Activated CD4-positive, alpha-beta memory T cell treated with anti-CD3 and anti-CD28 coated beads for 36 hours (primary cell): ENCODE results near the gene TOR2A. TPM values are rescaled to one million over a fixed set of nuclear protein-coding genes. Genes with fewer than 3 reads are reported as not detected.

Experiments
- CTCF ChIA-PET: fragments of 350-600 bp; sonication (Branson Sonifier 250); formaldehyde crosslinking; loops from one replicate; lab custom pipeline; 2021; ENCODE audit warnings: antibody characterized with exemption, inconsistent platforms; lab: Charles Lee
- POLR2A ChIA-PET: fragments of 350-600 bp; sonication (Branson Sonifier 250); formaldehyde crosslinking; loops from one replicate; lab custom pipeline; 2021; ENCODE audit warnings: antibody characterized with exemption; lab: Charles Lee
- DNase-seq: peaks from one replicate; pipeline ENCODE4 v3.0.0-alpha.2; 2020
- H3K27ac Mint-ChIP-seq: one replicate; pipeline ENCODE4 v1.8.0; 2021; ENCODE audit warnings: mixed read lengths
- H3K27me3 Mint-ChIP-seq: one replicate; pipeline ENCODE4 v1.8.0; 2021; ENCODE audit warnings: mixed read lengths
- H3K36me3 Mint-ChIP-seq: one replicate; pipeline ENCODE4 v1.8.0; 2021; ENCODE audit warnings: mixed read lengths
- H3K4me1 Mint-ChIP-seq: one replicate; pipeline ENCODE4 v1.8.0; 2021; ENCODE audit warnings: low read depth, mixed read lengths
- H3K4me3 Mint-ChIP-seq: one replicate; pipeline ENCODE4 v1.8.0; 2021; ENCODE audit warnings: mild to moderate bottlenecking, mixed read lengths
- H3K9me3 Mint-ChIP-seq: one replicate; pipeline ENCODE4 v1.8.0; 2021; ENCODE audit warnings: mixed read lengths
- intact Hi-C: fragments of 100-400 bp; cut with micrococcal nuclease; formaldehyde crosslinking; loops from one replicate; pipeline ENCODE4 v1.15.1; 2023
- total RNA-seq, 2 experiments: library from RNA; stranded (reverse); gene quantifications; one replicate each; pipeline ENCODE4 v1.2.3, GENCODE V29; 2021

The TOR2A gene
- total RNA-seq, 2 experiments from 2014 or later, result 12.7 to 16.2 TPM

GRCh38 chr9:127716412-127716811 is 18.7 kb downstream of the TOR2A start:
- Mint-ChIP-seq H3K27ac (peak overlapping the region; percentile 74), H3K4me3 (peak overlapping the region; percentile 90), H3K9me3 (no peaks in the 10 kb centered on the region), H3K27me3 (no peaks in the 10 kb centered on the region), H3K36me3 (no peaks in the 10 kb centered on the region), H3K4me1 (peaks cover 28% of the 10 kb centered on the region)
- CTCF ChIA-PET, result interaction anchor here (2.1 to 3.7 kb wide), 2 partner anchors 18 to 191 kb away, joined by 5 to 41 read pairs; partner anchors contain the start of gene TOR2A
- intact Hi-C loops, result loop anchor here (5.0 kb wide), 1 partner anchor 201 kb away; the partner anchor contains the start of gene ST6GALNAC4
- POLR2A ChIA-PET, result interaction anchor here (1.1 to 1.6 kb wide), 4 partner anchors 14 to 265 kb away, joined by 3 to 6 read pairs (median 4); partner anchors contain the start of genes LRSAM1, RPL12 and TOR2A
- no peak for DNase-seq

- ChIA-PET CTCF (interaction anchor here (0.6 to 3.7 kb wide), 5 partner anchors 11 to 413 kb away, joined by 3 to 41 read pairs (median 3); partner anchors contain the start of genes ST6GALNAC4 and TOR2A), POLR2A (interaction anchor here (0.7 to 1.6 kb wide), 6 partner anchors 10 to 264 kb away, joined by 3 to 6 read pairs (median 4); partner anchors contain the start of genes LRSAM1, RPL12 and TOR2A)
- peaks cover 29% of the 10 kb centered on the region for H3K4me1 Mint-ChIP-seq
- intact Hi-C loops, result loop anchor here (1.0 to 5.0 kb wide), 4 partner anchors 16 to 202 kb away; partner anchors contain the start of gene ST6GALNAC4
- no peaks in the 10 kb centered on the region for H3K36me3 Mint-ChIP-seq
- H3K9me3 Mint-ChIP-seq, result no peaks in the 10 kb centered on the region
- H3K27ac Mint-ChIP-seq, result peak within 1 kb of the TSS; percentile 74
- DNase-seq, result peak; percentile 98
- H3K4me3 Mint-ChIP-seq, result peak within 1 kb of the TSS; percentile 90
- H3K27me3 Mint-ChIP-seq, result no peaks in the 10 kb centered on the region
These were observed 19.4 kb downstream of the TOR2A start, which contains the start of the genes PTRH1 and TTC16 for GRCh38 chr9:127715470-127716337. Gene PTRH1, minus strand, starts transcription at chr9:127715663. Its CDS starts 24 bp downstream, at chr9:127715639. Gene TTC16, plus strand, starts transcription at chr9:127716079. Its CDS starts 67 bp downstream, at chr9:127716146.

- CTCF ChIA-PET, result interaction anchor here (0.6 to 3.7 kb wide), 6 partner anchors 10 to 413 kb away, joined by 3 to 41 read pairs (median 3); partner anchors contain the start of genes ST6GALNAC4 and TOR2A
- POLR2A ChIA-PET, result interaction anchor here (0.7 to 1.6 kb wide), 5 partner anchors 9 to 263 kb away, joined by 3 to 6 read pairs (median 4); partner anchors contain the start of genes LRSAM1, RPL12 and TOR2A
These were observed 20.1 kb downstream of the TOR2A start for GRCh38 chr9:127714951-127715469.

GRCh38 chr9:127714020-127714750 is 20.9 kb downstream of the TOR2A start:
- POLR2A ChIA-PET, result no interaction called here
- CTCF ChIA-PET, result interaction anchor here (1.0 to 3.7 kb wide), 4 partner anchors 9 to 188 kb away, joined by 3 to 41 read pairs (median 3); partner anchors contain the start of gene TOR2A
- no peak for DNase-seq
- H3K4me3 Mint-ChIP-seq, result peak overlapping the region; percentile 73
- H3K4me1 Mint-ChIP-seq, result peaks cover 23% of the 10 kb centered on the region
- H3K36me3 Mint-ChIP-seq, result no peaks in the 10 kb centered on the region
- intact Hi-C loops, result no loop called here
- H3K27ac Mint-ChIP-seq, result no peak overlapping the region
- H3K27me3 Mint-ChIP-seq, result no peaks in the 10 kb centered on the region
- H3K9me3 Mint-ChIP-seq, result no peaks in the 10 kb centered on the region

More at GRCh38 chr9:127714951-127715469, 20.1 kb downstream of the TOR2A start:
- H3K27ac Mint-ChIP-seq, result peak overlapping the region; percentile 74
- no peaks in the 10 kb centered on the region for H3K9me3 Mint-ChIP-seq
- H3K27me3 Mint-ChIP-seq, result no peaks in the 10 kb centered on the region
- peak overlapping the region; percentile 90 for H3K4me3 Mint-ChIP-seq
- peak; percentile 32 for DNase-seq
- intact Hi-C loops, result loop anchor here (1.0 to 5.0 kb wide), 4 partner anchors 16 to 202 kb away; partner anchors contain the start of gene ST6GALNAC4
- no peaks in the 10 kb centered on the region for H3K36me3 Mint-ChIP-seq
- H3K4me1 Mint-ChIP-seq, result peaks cover 28% of the 10 kb centered on the region

GRCh38 chr9:127712867-127713266 is 22.2 kb downstream of the TOR2A start:
- H3K4me1 Mint-ChIP-seq, result peaks cover 24% of the 10 kb centered on the region
- no peaks in the 10 kb centered on the region for H3K27me3 Mint-ChIP-seq
- DNase-seq, result no peak
- H3K9me3 Mint-ChIP-seq, result no peaks in the 10 kb centered on the region
- ChIA-PET POLR2A (interaction anchor here (1.0 kb wide), 1 partner anchor 22 kb away, joined by 3 read pairs; the partner anchor contains the start of gene TOR2A), CTCF (interaction anchor here (0.6 to 2.8 kb wide), 2 partner anchors 22 to 68 kb away, joined by 3 to 14 read pairs; partner anchors contain the start of gene TOR2A)
- intact Hi-C loops, result no loop called here
- H3K27ac Mint-ChIP-seq, result no peak overlapping the region
- H3K36me3 Mint-ChIP-seq, result no peaks in the 10 kb centered on the region
- H3K4me3 Mint-ChIP-seq, result no peak overlapping the region

- ChIA-PET CTCF (interaction anchor here (0.6 to 2.8 kb wide), 2 partner anchors 22 to 67 kb away, joined by 3 to 14 read pairs; partner anchors contain the start of gene TOR2A), POLR2A (interaction anchor here (1.0 to 1.1 kb wide), 2 partner anchors 22 to 194 kb away, joined by 3 to 4 read pairs; partner anchors contain the start of gene TOR2A)
- Mint-ChIP-seq H3K27me3 (no peaks in the 10 kb centered on the region), H3K4me3 (no peak overlapping the region), H3K27ac (no peak overlapping the region), H3K36me3 (no peaks in the 10 kb centered on the region), H3K4me1 (peaks cover 29% of the 10 kb centered on the region), H3K9me3 (no peaks in the 10 kb centered on the region)
- intact Hi-C loops, result no loop called here
- DNase-seq, result no peak
These were observed 22.7 kb downstream of the TOR2A start for GRCh38 chr9:127712371-127712770.

- POLR2A ChIA-PET, result interaction anchor here (1.1 kb wide), 2 partner anchors 23 to 195 kb away, joined by 3 to 4 read pairs; partner anchors contain the start of gene TOR2A
- H3K36me3 Mint-ChIP-seq, result no peaks in the 10 kb centered on the region
- no peak overlapping the region for H3K27ac Mint-ChIP-seq
- H3K9me3 Mint-ChIP-seq, result no peaks in the 10 kb centered on the region
- H3K27me3 Mint-ChIP-seq, result no peaks in the 10 kb centered on the region
- intact Hi-C loops, result loop anchor here (2.0 kb wide), 1 partner anchor 15 kb away; no protein-coding TSS in a partner anchor
- CTCF ChIA-PET, result interaction anchor here (1.3 to 2.8 kb wide), 2 partner anchors 23 to 209 kb away, joined by 3 to 14 read pairs; partner anchors contain the start of gene TOR2A
- peaks cover 32% of the 10 kb centered on the region for H3K4me1 Mint-ChIP-seq
- H3K4me3 Mint-ChIP-seq, result no peak overlapping the region
- no peak for DNase-seq
These were observed 23.2 kb downstream of the TOR2A start for GRCh38 chr9:127711831-127712274.

GRCh38 chr9:127711226-127711701 is 23.8 kb downstream of the TOR2A start:
- CTCF ChIA-PET, result interaction anchor here (1.3 to 2.8 kb wide), 2 partner anchors 23 to 210 kb away, joined by 3 to 14 read pairs; partner anchors contain the start of gene TOR2A
- Mint-ChIP-seq H3K27me3 (no peaks in the 10 kb centered on the region), H3K9me3 (no peaks in the 10 kb centered on the region), H3K27ac (no peak overlapping the region), H3K36me3 (no peaks in the 10 kb centered on the region), H3K4me3 (no peak overlapping the region), H3K4me1 (peaks cover 30% of the 10 kb centered on the region)
- DNase-seq, result no peak
- intact Hi-C loops, result loop anchor here (2.0 kb wide), 1 partner anchor 16 kb away; no protein-coding TSS in a partner anchor
- POLR2A ChIA-PET, result interaction anchor here (1.1 kb wide), 2 partner anchors 24 to 195 kb away, joined by 3 to 4 read pairs; partner anchors contain the start of gene TOR2A

- Mint-ChIP-seq H3K27ac (no peak overlapping the region), H3K27me3 (no peaks in the 10 kb centered on the region), H3K4me3 (no peak overlapping the region), H3K36me3 (no peaks in the 10 kb centered on the region), H3K4me1 (peaks cover 26% of the 10 kb centered on the region), H3K9me3 (no peaks in the 10 kb centered on the region)
- CTCF ChIA-PET, result no interaction called here
- intact Hi-C loops, result loop anchor here (2.0 kb wide), 1 partner anchor 17 kb away; no protein-coding TSS in a partner anchor
- POLR2A ChIA-PET, result no interaction called here
- peak; percentile 5 for DNase-seq
These were observed 24.8 kb downstream of the TOR2A start for GRCh38 chr9:127710204-127710783.
